Tibial nerve (tissue), 3 donors: Measurements from ENCODE around the gene ABI3BP.

Experiments used
- CTCF ChIP-seq, 5 experiments: fragments of 200-600 bp in 3 of 5; fragments of 450-650 bp in 2 of 5; sonication (generic) in 3 of 5; IDR thresholded peaks; one replicate each; pipeline ENCODE4 v1.5.1; 2016 to 2019; ENCODE audit warnings: antibody characterized with exemption in 5 of 5, mild to moderate bottlenecking in 3 of 5, moderate library complexity in 2 of 5
- POLR2A ChIP-seq, 2 donors: fragments of 450-650 bp; IDR thresholded peaks; one replicate each; pipeline ENCODE4 v1.6.1; 2017; ENCODE audit warnings: antibody characterized with exemption in 2 of 2, mild to moderate bottlenecking in 2 of 2, moderate library complexity in 2 of 2

- no peak for TF ChIP-seq CTCF (IDR thresholded peaks at IDR 0.05)
- no peak for TF ChIP-seq POLR2A (IDR thresholded peaks at IDR 0.05)
Observed at GRCh38 chr3:100782348-100782747, 210.9 kb downstream of the ABI3BP start.
